Panc1 (cell line): Measurements from ENCODE around the gene PPM1B. TPM values are rescaled to one million over a fixed set of nuclear protein-coding genes. Genes with fewer than 3 reads are reported as not detected.

Source experiments
- ATAC-seq: fragments of 200-7000 bp; cut with Tn5 transposase; 2 replicates; pipeline ENCODE4 v1.9.1; 2020; ENCODE audit warnings: mild to moderate bottlenecking, moderate library complexity
- BruUV-seq: library from RNA; stranded (reverse); fragments of 400-500 nt; replicated peaks from 2 replicates; lab custom pipeline; 2021; lab: Mats Ljungman, UMichigan
- CTCF ChIA-PET: fragments of 300-600 bp; sonication (Branson Sonifier 250); formaldehyde crosslinking; loops from one replicate; lab custom pipeline; 2022; ENCODE audit warnings: antibody characterized with exemption; lab: Charles Lee
- POLR2A ChIA-PET: fragments of 300-600 bp; sonication (Branson Sonifier 250); formaldehyde crosslinking; loops from one replicate; lab custom pipeline; 2022; ENCODE audit warnings: antibody characterized with exemption; lab: Charles Lee
- DNase-seq: peaks from one replicate; pipeline ENCODE4 v3.0.0-alpha.2; 2010; ENCODE audit warnings: low read depth, low spot score
- H3K27ac ChIP-seq: 2 replicates; pipeline ENCODE4 v1.5.1; 2011; ENCODE audit warnings: mild to moderate bottlenecking, low read length, inconsistent platforms
- H3K27me3 ChIP-seq: fragments of 200-500 bp; sonication (Bioruptor generic); 2 replicates; pipeline ENCODE4 v1.6.0; 2014; ENCODE audit warnings: low read length, inconsistent platforms; ENCODE audit not compliant: control insufficient read depth, insufficient read depth
- H3K36me3 ChIP-seq: fragments of 200-500 bp; sonication (Bioruptor generic); 2 replicates; pipeline ENCODE4 v1.5.1; 2014; ENCODE audit warnings: inconsistent platforms, mild to moderate bottlenecking, low read length, moderate library complexity; ENCODE audit not compliant: control insufficient read depth, insufficient read depth
- H3K4me1 ChIP-seq: 2 replicates; pipeline ENCODE4 v1.5.1; 2011; ENCODE audit warnings: inconsistent platforms, mild to moderate bottlenecking, low read length, moderate library complexity; ENCODE audit not compliant: control insufficient read depth, insufficient read depth
- H3K4me3 ChIP-seq, 2 experiments: 2 replicates each; pipeline ENCODE4 v1.5.1; 2011 to 2012; ENCODE audit warnings: low read depth in 2 of 2, low read length in 2 of 2, mild to moderate bottlenecking in 2 of 2, inconsistent platforms in 1 of 2, moderate library complexity in 1 of 2
- H3K9me3 ChIP-seq: fragments of 200-500 bp; sonication (Bioruptor generic); 2 replicates; pipeline ENCODE4 v1.5.1; 2014; ENCODE audit warnings: low read depth, mild to moderate bottlenecking, inconsistent platforms, low read length, moderate library complexity; ENCODE audit not compliant: control insufficient read depth, insufficient read depth
- POLR2AphosphoS5 ChIP-seq: IDR thresholded peaks from 2 replicates; pipeline ENCODE4 v1.6.1; 2012; ENCODE audit warnings: mild to moderate bottlenecking, low read depth, low read length, moderate library complexity
- SIN3A ChIP-seq: IDR thresholded peaks from 2 replicates; pipeline ENCODE4 v1.6.1; 2012; ENCODE audit warnings: low read depth, mild to moderate bottlenecking, low read length, moderate library complexity, borderline replicate concordance; ENCODE audit not compliant: insufficient read depth
- TCF7L2 ChIP-seq: IDR thresholded peaks from 2 replicates; pipeline ENCODE4 v1.6.1; 2011; ENCODE audit warnings: mild to moderate bottlenecking, low read depth, low read length, inconsistent platforms
- in situ Hi-C: cut with HindIII; loops from 2 replicates; pipeline ENCODE4 v1.10.0; 2016; ENCODE audit warnings: low sequenced_read_pairs, low pct_unique_long_range_greater_than_20kb
- intact Hi-C: fragments of 100-400 bp; cut with micrococcal nuclease; formaldehyde crosslinking; loops from one replicate; pipeline ENCODE4 v1.10.0; 2022; ENCODE audit not compliant: unreplicated experiment
- total RNA-seq: library from RNA; stranded (reverse); gene quantifications from one replicate; pipeline ENCODE4 v1.2.1, GENCODE V29; 2021; ENCODE audit not compliant: unreplicated experiment
- TF ChIP-seq, protein P1 (sequence below), 2 experiments: IDR thresholded peaks; 2 replicates each; pipeline ENCODE4 v1.6.1; 2011 to 2012; ENCODE audit warnings: low read depth in 2 of 2, control low read depth in 1 of 2, low read length in 1 of 2, mild to moderate bottlenecking in 1 of 2, moderate library complexity in 1 of 2; ENCODE audit not compliant: insufficient read depth in 1 of 2
- TF ChIP-seq, protein P2 (sequence below): fragments of 450-650 bp; IDR thresholded peaks from 2 replicates; pipeline ENCODE4 v1.5.1; 2017; ENCODE audit warnings: mild to moderate bottlenecking

Gene PPM1B
- total RNA-seq, 1 experiment from 2014 or later: 36.0 TPM

DNA sequence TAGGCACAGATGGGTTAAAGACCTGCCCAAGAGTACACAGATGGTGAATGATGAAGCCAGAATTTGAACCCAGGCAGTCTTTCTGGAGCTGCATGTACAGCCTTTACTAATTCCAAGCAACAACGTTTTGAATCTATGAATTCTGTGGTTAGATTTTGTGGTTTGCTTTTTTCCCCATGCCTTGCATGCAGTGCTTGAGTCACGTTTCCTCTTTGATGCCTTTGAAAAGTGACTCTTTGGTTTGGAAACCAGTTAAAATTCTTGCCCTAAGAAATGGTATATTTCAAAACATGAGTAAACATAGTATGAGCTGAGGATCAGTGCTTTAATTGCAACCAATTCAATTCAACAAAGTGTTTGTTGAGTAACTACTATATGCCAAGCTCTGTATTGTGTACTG, 48.2 kb upstream of the PPM1B start:
- ChIA-PET CTCF (no interaction called here), POLR2A (no interaction called here)
- H3K4me1 ChIP-seq: no peaks in the 10 kb centered on the region
- TF ChIP-seq SIN3A (no peak), TCF7L2 (no peak), POLR2AphosphoS5 (no peak)
- TF ChIP-seq, protein P1, sequence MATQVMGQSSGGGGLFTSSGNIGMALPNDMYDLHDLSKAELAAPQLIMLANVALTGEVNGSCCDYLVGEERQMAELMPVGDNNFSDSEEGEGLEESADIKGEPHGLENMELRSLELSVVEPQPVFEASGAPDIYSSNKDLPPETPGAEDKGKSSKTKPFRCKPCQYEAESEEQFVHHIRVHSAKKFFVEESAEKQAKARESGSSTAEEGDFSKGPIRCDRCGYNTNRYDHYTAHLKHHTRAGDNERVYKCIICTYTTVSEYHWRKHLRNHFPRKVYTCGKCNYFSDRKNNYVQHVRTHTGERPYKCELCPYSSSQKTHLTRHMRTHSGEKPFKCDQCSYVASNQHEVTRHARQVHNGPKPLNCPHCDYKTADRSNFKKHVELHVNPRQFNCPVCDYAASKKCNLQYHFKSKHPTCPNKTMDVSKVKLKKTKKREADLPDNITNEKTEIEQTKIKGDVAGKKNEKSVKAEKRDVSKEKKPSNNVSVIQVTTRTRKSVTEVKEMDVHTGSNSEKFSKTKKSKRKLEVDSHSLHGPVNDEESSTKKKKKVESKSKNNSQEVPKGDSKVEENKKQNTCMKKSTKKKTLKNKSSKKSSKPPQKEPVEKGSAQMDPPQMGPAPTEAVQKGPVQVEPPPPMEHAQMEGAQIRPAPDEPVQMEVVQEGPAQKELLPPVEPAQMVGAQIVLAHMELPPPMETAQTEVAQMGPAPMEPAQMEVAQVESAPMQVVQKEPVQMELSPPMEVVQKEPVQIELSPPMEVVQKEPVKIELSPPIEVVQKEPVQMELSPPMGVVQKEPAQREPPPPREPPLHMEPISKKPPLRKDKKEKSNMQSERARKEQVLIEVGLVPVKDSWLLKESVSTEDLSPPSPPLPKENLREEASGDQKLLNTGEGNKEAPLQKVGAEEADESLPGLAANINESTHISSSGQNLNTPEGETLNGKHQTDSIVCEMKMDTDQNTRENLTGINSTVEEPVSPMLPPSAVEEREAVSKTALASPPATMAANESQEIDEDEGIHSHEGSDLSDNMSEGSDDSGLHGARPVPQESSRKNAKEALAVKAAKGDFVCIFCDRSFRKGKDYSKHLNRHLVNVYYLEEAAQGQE (IDR thresholded peaks at IDR 0.05; ENCODE audit: insufficient read depth in 1 of 2, low read depth in 2 of 2, low read length in 1 of 2): no peak
- TF ChIP-seq, protein P2, sequence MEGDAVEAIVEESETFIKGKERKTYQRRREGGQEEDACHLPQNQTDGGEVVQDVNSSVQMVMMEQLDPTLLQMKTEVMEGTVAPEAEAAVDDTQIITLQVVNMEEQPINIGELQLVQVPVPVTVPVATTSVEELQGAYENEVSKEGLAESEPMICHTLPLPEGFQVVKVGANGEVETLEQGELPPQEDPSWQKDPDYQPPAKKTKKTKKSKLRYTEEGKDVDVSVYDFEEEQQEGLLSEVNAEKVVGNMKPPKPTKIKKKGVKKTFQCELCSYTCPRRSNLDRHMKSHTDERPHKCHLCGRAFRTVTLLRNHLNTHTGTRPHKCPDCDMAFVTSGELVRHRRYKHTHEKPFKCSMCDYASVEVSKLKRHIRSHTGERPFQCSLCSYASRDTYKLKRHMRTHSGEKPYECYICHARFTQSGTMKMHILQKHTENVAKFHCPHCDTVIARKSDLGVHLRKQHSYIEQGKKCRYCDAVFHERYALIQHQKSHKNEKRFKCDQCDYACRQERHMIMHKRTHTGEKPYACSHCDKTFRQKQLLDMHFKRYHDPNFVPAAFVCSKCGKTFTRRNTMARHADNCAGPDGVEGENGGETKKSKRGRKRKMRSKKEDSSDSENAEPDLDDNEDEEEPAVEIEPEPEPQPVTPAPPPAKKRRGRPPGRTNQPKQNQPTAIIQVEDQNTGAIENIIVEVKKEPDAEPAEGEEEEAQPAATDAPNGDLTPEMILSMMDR: no peak
- in situ Hi-C loops: no loop called here
- BruUV-seq: no TSS peak
- H3K27me3 ChIP-seq: no peaks in the 10 kb centered on the region
- no peak overlapping the region for H3K27ac ChIP-seq
- no peak for ATAC-seq
- no peaks in the 10 kb centered on the region for H3K9me3 ChIP-seq
- DNase-seq: no peak
- H3K4me3 ChIP-seq: no peak overlapping the region
- intact Hi-C loops: no loop called here
- H3K36me3 ChIP-seq: no peaks in the 10 kb centered on the region

DNA sequence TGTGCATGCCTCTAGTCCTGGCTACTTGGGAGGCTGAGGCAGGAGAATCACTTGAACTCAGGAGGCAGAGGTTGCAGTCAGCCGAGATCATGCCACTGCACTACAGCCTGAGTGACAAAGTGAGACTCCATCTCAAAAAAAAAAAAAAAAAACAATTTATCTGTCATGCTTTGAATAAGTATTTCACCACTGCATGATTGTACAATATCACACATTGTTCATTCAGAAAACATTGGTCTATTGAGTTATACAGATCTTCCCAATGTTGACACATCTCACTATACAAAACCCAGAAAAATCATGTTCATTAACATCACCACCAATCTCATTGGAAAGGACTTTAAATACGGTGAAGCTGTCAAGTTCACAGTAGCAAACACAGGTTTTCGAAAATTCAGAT, 46.8 kb upstream of the PPM1B start:
- H3K36me3 ChIP-seq: no peaks in the 10 kb centered on the region
- no peak for ATAC-seq
- no peaks in the 10 kb centered on the region for H3K27me3 ChIP-seq
- CTCF ChIA-PET: no interaction called here
- intact Hi-C loops: no loop called here
- TF ChIP-seq, protein P2: no peak
- TF ChIP-seq POLR2AphosphoS5 (no peak), TCF7L2 (no peak), SIN3A (no peak)
- TF ChIP-seq, protein P1 (IDR thresholded peaks at IDR 0.05; ENCODE audit: insufficient read depth in 1 of 2, low read depth in 2 of 2, low read length in 1 of 2): no peak
- no peaks in the 10 kb centered on the region for H3K4me1 ChIP-seq
- H3K9me3 ChIP-seq: no peaks in the 10 kb centered on the region
- H3K4me3 ChIP-seq: no peak overlapping the region
- DNase-seq: no peak
- no TSS peak for BruUV-seq
- in situ Hi-C loops: no loop called here
- H3K27ac ChIP-seq: no peak overlapping the region
- POLR2A ChIA-PET: no interaction called here
